Measurements from ENCODE around the gene MCFD2. TPM values are rescaled to one million over a fixed set of nuclear protein-coding genes. Genes with fewer than 3 reads are reported as not detected.
A peak's percentile ranks its signal among the peaks of the same experiment; 100 is the strongest.

MCFD2 gene
- total RNA-seq: 10 to 100 TPM; 38.6 to 46.8 TPM

- ATAC-seq (ENCODE audit: low read depth) (no peak), DNase-seq (no peak)
- Mint-ChIP-seq H3K27me3 (no peaks in the 10 kb centered on the region), H3K4me3 (peak within 1 kb of the TSS; percentile 97), H3K27ac (peak within 1 kb of the TSS; percentile 78), H3K4me1 (peaks cover 32% of the 10 kb centered on the region), H3K9me3 (no peaks in the 10 kb centered on the region), H3K36me3 (peaks cover 15% of the 10 kb centered on the region)
- POLR2A ChIA-PET: interaction anchor here (0.5 kb wide), 1 partner anchor 38 kb away, joined by 4 read pairs; no protein-coding TSS in a partner anchor
These were observed at the start of gene MCFD2 for GRCh38 chr2:46915281-46915810. Gene MCFD2 (minus strand): TSS chr2:46915806. CDS start chr2:46909171, 6,635 bp downstream.

- H3K4me1 Mint-ChIP-seq: peaks cover 13% of the 10 kb centered on the region
- H3K27ac Mint-ChIP-seq: no peak overlapping the region
These were observed 49.4 kb upstream of the MCFD2 start for GRCh38 chr2:46964835-46965560.

GRCh38 chr2:46963941-46964673 is 48.5 kb upstream of the MCFD2 start:
- ATAC-seq (ENCODE audit: low read depth) (peak; percentile 47), DNase-seq (no peak)
- peaks cover 13% of the 10 kb centered on the region for H3K4me1 Mint-ChIP-seq
- POLR2A ChIA-PET: interaction anchor here (1.5 kb wide), 1 partner anchor 14 kb away, joined by 4 read pairs; no protein-coding TSS in a partner anchor
- no peaks in the 10 kb centered on the region for H3K9me3 Mint-ChIP-seq
- H3K36me3 Mint-ChIP-seq: peaks cover 19% of the 10 kb centered on the region
- H3K27me3 Mint-ChIP-seq: no peaks in the 10 kb centered on the region
- peak overlapping the region; percentile 39 for H3K27ac Mint-ChIP-seq
- H3K4me3 Mint-ChIP-seq: no peak overlapping the region

More at GRCh38 chr2:46964835-46965560, 49.4 kb upstream of the MCFD2 start:
- POLR2A ChIA-PET: interaction anchor here (1.5 kb wide), 1 partner anchor 13 kb away, joined by 4 read pairs; no protein-coding TSS in a partner anchor
- Mint-ChIP-seq H3K9me3 (no peaks in the 10 kb centered on the region), H3K36me3 (peaks cover 21% of the 10 kb centered on the region), H3K4me3 (no peak overlapping the region), H3K27me3 (no peaks in the 10 kb centered on the region)
- ATAC-seq (ENCODE audit: low read depth) (no peak), DNase-seq (no peak)

- Mint-ChIP-seq H3K4me1 (peaks cover 13% of the 10 kb centered on the region), H3K4me3 (no peak overlapping the region), H3K9me3 (no peaks in the 10 kb centered on the region), H3K27ac (no peak overlapping the region), H3K27me3 (no peaks in the 10 kb centered on the region), H3K36me3 (peaks cover 22% of the 10 kb centered on the region)
- POLR2A ChIA-PET: interaction anchor here (1.5 kb wide), 1 partner anchor 15 kb away, joined by 3 read pairs; no protein-coding TSS in a partner anchor
- ATAC-seq (ENCODE audit: low read depth): no peak
- no peak for DNase-seq
These were observed 47.6 kb upstream of the MCFD2 start for GRCh38 chr2:46963210-46963609.

- no peak for DNase-seq
- no peak overlapping the region for H3K27ac Mint-ChIP-seq
- no peaks in the 10 kb centered on the region for H3K27me3 Mint-ChIP-seq
- H3K4me1 Mint-ChIP-seq: peaks cover 13% of the 10 kb centered on the region
- H3K4me3 Mint-ChIP-seq: no peak overlapping the region
- POLR2A ChIA-PET: interaction anchor here (1.5 kb wide), 1 partner anchor 16 kb away, joined by 3 read pairs; no protein-coding TSS in a partner anchor
- ATAC-seq (ENCODE audit: low read depth): no peak
- no peaks in the 10 kb centered on the region for H3K9me3 Mint-ChIP-seq
- H3K36me3 Mint-ChIP-seq: peaks cover 22% of the 10 kb centered on the region
These were observed 47.1 kb upstream of the MCFD2 start for GRCh38 chr2:46962751-46963150.

GRCh38 chr2:46960618-46961017 is 45.0 kb upstream of the MCFD2 start:
- Mint-ChIP-seq H3K27me3 (no peaks in the 10 kb centered on the region), H3K27ac (no peak overlapping the region), H3K9me3 (no peaks in the 10 kb centered on the region), H3K36me3 (peaks cover 24% of the 10 kb centered on the region), H3K4me1 (peaks cover 11% of the 10 kb centered on the region), H3K4me3 (no peak overlapping the region)
- DNase-seq: no peak
- POLR2A ChIA-PET: no interaction called here
- ATAC-seq (ENCODE audit: low read depth): no peak

GRCh38 chr2:46958431-46959017 is 42.9 kb upstream of the MCFD2 start:
- no peak overlapping the region for H3K4me3 Mint-ChIP-seq
- DNase-seq (no peak), ATAC-seq (ENCODE audit: low read depth) (no peak)
- no peaks in the 10 kb centered on the region for H3K27me3 Mint-ChIP-seq
- POLR2A ChIA-PET: no interaction called here
- peaks cover 29% of the 10 kb centered on the region for H3K36me3 Mint-ChIP-seq
- no peak overlapping the region for H3K27ac Mint-ChIP-seq
- peaks cover under 1% of the 10 kb centered on the region for H3K4me1 Mint-ChIP-seq
- no peaks in the 10 kb centered on the region for H3K9me3 Mint-ChIP-seq

- no peaks in the 10 kb centered on the region for H3K4me1 Mint-ChIP-seq
- H3K27me3 Mint-ChIP-seq: no peaks in the 10 kb centered on the region
- ATAC-seq (ENCODE audit: low read depth) (no peak), DNase-seq (no peak)
- no peak overlapping the region for H3K4me3 Mint-ChIP-seq
- POLR2A ChIA-PET: interaction anchor here (0.7 kb wide), 1 partner anchor 13 kb away, joined by 8 read pairs; no protein-coding TSS in a partner anchor
- H3K36me3 Mint-ChIP-seq: peaks cover 24% of the 10 kb centered on the region
- no peaks in the 10 kb centered on the region for H3K9me3 Mint-ChIP-seq
- H3K27ac Mint-ChIP-seq: no peak overlapping the region
These were observed 41.5 kb upstream of the MCFD2 start for GRCh38 chr2:46956981-46957531.

GRCh38 chr2:46955764-46956163 is 40.2 kb upstream of the MCFD2 start:
- Mint-ChIP-seq H3K9me3 (no peaks in the 10 kb centered on the region), H3K36me3 (peaks cover 24% of the 10 kb centered on the region), H3K27me3 (no peaks in the 10 kb centered on the region), H3K27ac (no peak overlapping the region), H3K4me3 (no peak overlapping the region), H3K4me1 (peaks cover 6% of the 10 kb centered on the region)
- POLR2A ChIA-PET: no interaction called here
- DNase-seq: no peak
- ATAC-seq (ENCODE audit: low read depth): no peak

GRCh38 chr2:46954951-46955571 is 39.5 kb upstream of the MCFD2 start:
- DNase-seq (no peak), ATAC-seq (ENCODE audit: low read depth) (no peak)
- POLR2A ChIA-PET: no interaction called here
- Mint-ChIP-seq H3K4me1 (peaks cover 6% of the 10 kb centered on the region), H3K27ac (peak overlapping the region; percentile 7), H3K36me3 (peaks cover 21% of the 10 kb centered on the region), H3K27me3 (no peaks in the 10 kb centered on the region), H3K4me3 (no peak overlapping the region), H3K9me3 (no peaks in the 10 kb centered on the region)

- POLR2A ChIA-PET: no interaction called here
- Mint-ChIP-seq H3K4me3 (no peak overlapping the region), H3K27me3 (no peaks in the 10 kb centered on the region), H3K36me3 (peaks cover 18% of the 10 kb centered on the region), H3K9me3 (no peaks in the 10 kb centered on the region), H3K27ac (no peak overlapping the region), H3K4me1 (peaks cover 8% of the 10 kb centered on the region)
- ATAC-seq (ENCODE audit: low read depth) (no peak), DNase-seq (no peak)
These were observed 36.6 kb upstream of the MCFD2 start for GRCh38 chr2:46952171-46952570.

GRCh38 chr2:46951290-46952064 is 35.9 kb upstream of the MCFD2 start:
- H3K4me1 Mint-ChIP-seq: peaks cover 8% of the 10 kb centered on the region
- ATAC-seq (ENCODE audit: low read depth): no peak

More at GRCh38 chr2:46951290-46952064, 35.9 kb upstream of the MCFD2 start:
- no peaks in the 10 kb centered on the region for H3K9me3 Mint-ChIP-seq
- H3K4me3 Mint-ChIP-seq: no peak overlapping the region
- H3K27ac Mint-ChIP-seq: no peak overlapping the region
- no peak for DNase-seq
- H3K27me3 Mint-ChIP-seq: no peaks in the 10 kb centered on the region
- peaks cover 21% of the 10 kb centered on the region for H3K36me3 Mint-ChIP-seq
- POLR2A ChIA-PET: no interaction called here

Measured in activated naive CD8-positive, alpha-beta T cell treated with anti-CD3 and anti-CD28 coated beads, Interleukin-2, amount 10 ng/mL, durations not matched to agents 7 days and 5 days (primary cell).